Stimulated activated naive CD8-positive, alpha-beta T cell treated with anti-CD3 and anti-CD28 coated beads, Interleukin-15, Interleukin-2, amounts not matched to agents 100 U/mL and 50 U/mL, for 24 hours (primary cell): Measurements from ENCODE around the gene ZNF30.
"Not testable (repeated sequence)": the region's sequence is repeated elsewhere in the genome, so short reads cannot be mapped to it uniquely, and the experiment has no call there.

Experiments
- ATAC-seq: fragments of 150-1000 bp; cut with Tn5 transposase; one replicate; pipeline ENCODE4 v1.10.0; 2021
- DNase-seq: peaks from one replicate; pipeline ENCODE4 v3.0.0; 2021

The ZNF30 gene

GRCh38 chr19:34985249-34986022 is 58.7 kb downstream of the ZNF30 start:
- DNase-seq (peak; percentile 40), ATAC-seq (no peak)

GRCh38 chr19:34988119-34988518 is 61.4 kb downstream of the ZNF30 start:
- ATAC-seq, result no peak

GRCh38 chr19:34989298-34989697 is 62.6 kb downstream of the ZNF30 start:
- ATAC-seq, result peak; percentile 6
- peak; percentile 26 for DNase-seq

More at GRCh38 chr19:34988119-34988518, 61.4 kb downstream of the ZNF30 start:
- DNase-seq, result no peak

- ATAC-seq (peak; percentile 93), DNase-seq (peak; percentile 70)
These were observed 64.0 kb downstream of the ZNF30 start for GRCh38 chr19:34990578-34991192.

- DNase-seq (no peak), ATAC-seq (no peak)
These were observed 65.0 kb downstream of the ZNF30 start for GRCh38 chr19:34991542-34992333.

GRCh38 chr19:34992582-34992981 is 65.9 kb downstream of the ZNF30 start:
- DNase-seq, ATAC-seq: not testable (repeated sequence)

GRCh38 chr19:34994286-34994642 is 67.6 kb downstream of the ZNF30 start:
- no peak for DNase-seq
- ATAC-seq, result no peak
